Hindlimb muscle (tissue), 1 donor: ENCODE results near the gene ABCA6. TPM values are rescaled to one million over a fixed set of nuclear protein-coding genes. Genes with fewer than 3 reads are reported as not detected.
"Not testable (repeated sequence)": the region's sequence is repeated elsewhere in the genome, so short reads cannot be mapped to it uniquely, and the experiment has no call there.

Experiments used
- DNase-seq: peaks from one replicate; pipeline ENCODE4 v3.0.0-alpha.2; 2013
- polyA plus RNA-seq: library from polyadenylated mRNA; unstranded; fragments of 120-200 nt; gene quantifications from one replicate; pipeline ENCODE4 v1.2.1, GENCODE V29; 2013; ENCODE audit not compliant: insufficient read length

The ABCA6 gene, protein sequence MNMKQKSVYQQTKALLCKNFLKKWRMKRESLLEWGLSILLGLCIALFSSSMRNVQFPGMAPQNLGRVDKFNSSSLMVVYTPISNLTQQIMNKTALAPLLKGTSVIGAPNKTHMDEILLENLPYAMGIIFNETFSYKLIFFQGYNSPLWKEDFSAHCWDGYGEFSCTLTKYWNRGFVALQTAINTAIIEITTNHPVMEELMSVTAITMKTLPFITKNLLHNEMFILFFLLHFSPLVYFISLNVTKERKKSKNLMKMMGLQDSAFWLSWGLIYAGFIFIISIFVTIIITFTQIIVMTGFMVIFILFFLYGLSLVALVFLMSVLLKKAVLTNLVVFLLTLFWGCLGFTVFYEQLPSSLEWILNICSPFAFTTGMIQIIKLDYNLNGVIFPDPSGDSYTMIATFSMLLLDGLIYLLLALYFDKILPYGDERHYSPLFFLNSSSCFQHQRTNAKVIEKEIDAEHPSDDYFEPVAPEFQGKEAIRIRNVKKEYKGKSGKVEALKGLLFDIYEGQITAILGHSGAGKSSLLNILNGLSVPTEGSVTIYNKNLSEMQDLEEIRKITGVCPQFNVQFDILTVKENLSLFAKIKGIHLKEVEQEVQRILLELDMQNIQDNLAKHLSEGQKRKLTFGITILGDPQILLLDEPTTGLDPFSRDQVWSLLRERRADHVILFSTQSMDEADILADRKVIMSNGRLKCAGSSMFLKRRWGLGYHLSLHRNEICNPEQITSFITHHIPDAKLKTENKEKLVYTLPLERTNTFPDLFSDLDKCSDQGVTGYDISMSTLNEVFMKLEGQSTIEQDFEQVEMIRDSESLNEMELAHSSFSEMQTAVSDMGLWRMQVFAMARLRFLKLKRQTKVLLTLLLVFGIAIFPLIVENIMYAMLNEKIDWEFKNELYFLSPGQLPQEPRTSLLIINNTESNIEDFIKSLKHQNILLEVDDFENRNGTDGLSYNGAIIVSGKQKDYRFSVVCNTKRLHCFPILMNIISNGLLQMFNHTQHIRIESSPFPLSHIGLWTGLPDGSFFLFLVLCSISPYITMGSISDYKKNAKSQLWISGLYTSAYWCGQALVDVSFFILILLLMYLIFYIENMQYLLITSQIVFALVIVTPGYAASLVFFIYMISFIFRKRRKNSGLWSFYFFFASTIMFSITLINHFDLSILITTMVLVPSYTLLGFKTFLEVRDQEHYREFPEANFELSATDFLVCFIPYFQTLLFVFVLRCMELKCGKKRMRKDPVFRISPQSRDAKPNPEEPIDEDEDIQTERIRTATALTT (N-terminal part only)
- polyA plus RNA-seq = 12.0 TPM

DNA sequence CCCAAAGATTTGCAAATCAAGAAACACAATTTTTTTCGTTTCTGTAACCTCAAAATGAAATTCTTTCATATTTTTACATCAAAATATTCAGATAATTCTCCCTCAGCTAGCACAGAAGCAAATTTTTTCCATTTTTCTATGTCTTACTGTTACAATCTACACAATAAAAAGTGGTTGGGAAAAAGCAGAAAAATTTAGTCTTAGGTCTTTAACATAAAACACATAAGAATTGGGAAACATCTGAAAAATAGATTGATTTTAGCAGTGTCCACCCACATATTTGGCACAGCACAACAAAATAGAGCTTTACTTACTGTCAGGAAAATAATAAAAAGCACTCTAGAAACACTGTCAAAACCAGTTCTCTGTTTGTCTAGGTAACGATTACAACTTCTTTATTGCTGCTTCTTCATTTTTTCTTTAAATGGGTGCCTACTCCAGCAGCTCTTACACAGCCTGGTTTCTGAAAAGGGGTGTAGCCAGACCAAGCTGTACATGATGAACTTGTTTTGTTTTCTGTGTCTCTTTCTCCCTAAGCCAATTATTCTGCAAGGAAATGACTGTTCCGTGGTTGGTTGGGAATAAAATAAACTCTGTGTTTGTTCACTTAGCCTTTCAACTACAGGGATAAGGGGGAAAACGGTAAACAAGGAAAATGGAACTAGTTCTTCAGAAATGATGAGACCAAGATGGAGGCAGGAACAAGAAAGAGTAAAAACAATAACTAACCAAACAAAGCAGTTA lies at the start of gene ABCA6:
Gene ABCA6, minus strand, starts transcription at position 465 of the 744 bp plus-strand sequence. CDS start 1,192 bp downstream, outside the sequence.
- peak; percentile 68 for DNase-seq

DNA sequence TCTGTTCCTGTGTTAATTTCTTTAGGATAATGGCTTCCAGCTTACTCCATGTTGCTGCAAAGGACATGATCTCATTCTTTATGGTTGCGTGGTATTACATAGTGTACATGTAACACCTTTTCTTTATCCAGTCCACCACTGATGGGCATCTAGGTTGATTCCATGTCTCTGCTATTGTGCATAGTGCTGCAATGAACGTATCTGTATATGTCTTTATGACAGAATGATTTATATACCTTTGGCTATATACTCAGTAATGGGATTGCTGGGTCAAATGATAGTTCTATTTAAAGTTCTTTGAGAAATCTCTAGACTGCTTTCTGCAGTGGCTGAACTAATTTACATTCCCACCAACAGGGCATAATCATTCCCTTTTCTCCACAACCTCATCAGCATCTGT lies 47.1 kb upstream of the ABCA6 start:
- no peak for DNase-seq

DNA sequence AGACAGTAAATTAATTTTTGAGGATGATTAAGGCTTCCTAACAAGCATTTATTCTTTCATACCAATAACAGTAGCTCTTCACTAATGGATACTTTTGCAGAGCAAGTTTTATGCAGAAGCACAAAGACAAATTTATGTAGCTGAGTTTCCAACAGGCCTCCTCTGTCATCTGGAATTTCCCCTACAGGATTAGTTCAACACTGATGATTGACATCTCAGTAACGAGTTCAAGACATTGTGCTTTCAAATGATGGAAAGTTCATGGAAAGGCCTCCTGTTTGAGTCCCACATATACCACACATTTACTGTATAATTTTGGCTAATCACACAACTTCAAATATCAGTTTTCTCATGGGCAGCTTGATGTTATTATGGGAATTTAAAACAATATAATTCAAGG lies 46.4 kb upstream of the ABCA6 start:
- DNase-seq = no peak

DNA sequence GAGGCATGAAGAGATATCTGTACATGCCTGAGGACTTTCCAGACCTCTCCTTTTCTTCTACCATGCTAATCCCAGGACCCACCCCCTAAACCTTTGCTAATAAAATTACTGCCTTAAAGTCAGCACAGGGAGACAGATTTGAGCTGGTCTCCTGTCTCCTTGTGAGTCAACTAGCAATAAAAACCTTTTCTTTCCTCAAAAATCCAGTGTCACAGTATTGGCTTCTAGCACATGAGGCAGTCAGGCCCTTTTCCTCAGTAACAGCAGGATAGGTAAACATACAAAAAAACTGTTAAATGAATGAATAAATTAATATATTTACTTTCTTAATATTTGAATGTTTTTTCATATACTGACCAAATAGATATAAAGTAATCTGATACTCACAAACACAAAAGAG lies 45.6 kb upstream of the ABCA6 start:
- no peak for DNase-seq

DNA sequence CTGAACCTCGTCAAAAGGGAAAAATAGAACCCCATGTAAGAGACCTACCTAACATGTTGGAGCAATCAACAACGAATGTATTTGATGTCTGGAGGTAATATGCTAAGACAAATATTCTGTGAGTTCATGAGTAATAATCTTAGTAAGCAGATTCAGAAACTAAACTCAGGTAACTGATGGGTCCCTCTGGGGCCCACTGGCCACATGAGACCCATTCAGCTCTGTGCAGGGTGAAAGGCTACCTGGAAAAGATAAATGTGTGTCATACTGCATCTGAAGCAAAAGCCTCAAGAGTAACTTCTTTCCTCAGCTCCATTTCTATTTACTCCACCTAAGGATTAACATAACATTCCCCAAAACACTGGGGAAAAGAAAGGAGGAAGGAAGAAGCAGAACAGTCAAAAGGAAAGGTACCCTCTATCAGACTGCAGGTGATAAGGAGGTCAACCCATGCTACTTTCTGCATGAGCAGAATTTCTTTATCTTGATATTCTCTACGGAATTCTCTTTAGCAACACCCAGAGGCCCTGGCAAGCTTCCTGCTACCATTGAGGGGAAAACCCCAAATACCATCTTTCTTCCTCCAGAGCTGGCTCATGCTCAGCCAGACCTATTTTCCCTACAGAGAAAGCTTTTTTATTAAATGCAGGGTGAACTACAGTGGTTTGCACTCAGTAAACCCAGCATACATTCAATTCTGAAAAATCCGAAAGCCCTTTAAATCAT lies 37.7 kb upstream of the ABCA6 start:
- DNase-seq = no peak

DNA sequence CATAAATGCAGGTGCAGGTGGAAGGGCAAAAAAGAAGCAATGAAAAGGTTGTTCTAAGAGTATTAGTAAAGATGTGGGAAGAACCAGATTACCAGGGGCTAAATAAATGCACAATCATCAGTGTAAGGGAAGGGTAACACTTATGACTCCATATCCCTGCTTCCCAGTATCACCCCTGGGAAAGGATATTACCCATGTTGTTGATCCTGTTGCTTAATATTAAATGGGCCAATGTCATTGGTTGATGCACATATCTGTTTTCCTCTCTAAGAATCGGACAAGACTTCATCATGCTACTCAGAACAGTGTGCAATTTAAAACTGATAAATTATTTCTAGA lies 34.7 kb upstream of the ABCA6 start:
- DNase-seq = no peak

DNA sequence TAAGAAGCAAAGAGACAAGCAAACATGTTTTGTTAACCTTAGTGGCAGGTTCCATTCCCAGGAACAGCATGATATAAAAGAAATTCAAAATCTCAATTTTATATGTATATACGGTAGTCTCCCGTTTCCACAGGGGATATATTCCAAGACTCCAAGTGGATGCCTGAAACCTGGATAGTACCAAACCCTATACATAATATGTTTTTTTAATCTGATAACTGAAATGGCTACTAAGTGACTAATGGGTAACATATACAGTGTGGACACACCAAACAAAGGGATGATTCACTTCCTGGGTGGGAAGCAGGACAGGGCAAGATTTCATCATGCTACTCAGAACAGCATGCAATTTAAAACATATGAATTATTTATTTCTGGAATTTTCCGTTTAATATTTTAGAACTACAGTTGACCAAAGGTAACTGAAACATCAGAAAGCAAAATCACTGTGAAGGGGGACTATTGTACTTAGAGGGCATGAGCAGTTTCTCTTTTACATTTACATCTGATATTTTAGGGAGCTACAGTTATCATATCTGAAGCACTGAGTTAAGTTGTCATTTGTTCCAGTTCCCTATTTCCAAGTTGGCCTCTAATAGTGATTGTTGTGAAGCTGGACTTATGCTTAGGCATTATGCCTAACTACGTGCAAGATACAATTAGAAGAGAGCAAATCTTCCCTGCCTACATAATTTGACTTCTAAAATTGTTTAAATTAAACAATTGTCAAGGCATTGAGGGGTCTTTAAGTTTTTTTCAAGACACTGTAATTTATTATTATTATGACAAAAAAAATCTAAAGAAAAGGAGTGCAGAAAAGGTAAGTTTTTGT lies 34.1 kb upstream of the ABCA6 start:
- no peak for DNase-seq

DNA sequence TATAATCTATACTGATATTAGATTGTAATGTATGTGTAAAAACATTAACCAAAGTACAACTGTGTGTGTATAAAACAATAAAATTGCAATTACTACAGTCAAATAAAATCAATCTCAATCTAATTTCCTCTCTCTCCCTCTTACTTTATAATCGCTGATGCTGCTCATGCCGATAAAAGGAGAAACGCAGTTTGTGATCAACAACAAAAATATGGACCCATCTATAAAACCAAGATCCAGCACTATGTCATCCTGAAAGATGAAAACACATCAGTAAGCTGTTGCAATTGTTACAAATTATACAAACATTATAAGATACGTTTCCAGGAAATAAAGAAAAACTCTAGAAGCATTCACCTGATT lies 33.5 kb upstream of the ABCA6 start:
- no peak for DNase-seq

DNA sequence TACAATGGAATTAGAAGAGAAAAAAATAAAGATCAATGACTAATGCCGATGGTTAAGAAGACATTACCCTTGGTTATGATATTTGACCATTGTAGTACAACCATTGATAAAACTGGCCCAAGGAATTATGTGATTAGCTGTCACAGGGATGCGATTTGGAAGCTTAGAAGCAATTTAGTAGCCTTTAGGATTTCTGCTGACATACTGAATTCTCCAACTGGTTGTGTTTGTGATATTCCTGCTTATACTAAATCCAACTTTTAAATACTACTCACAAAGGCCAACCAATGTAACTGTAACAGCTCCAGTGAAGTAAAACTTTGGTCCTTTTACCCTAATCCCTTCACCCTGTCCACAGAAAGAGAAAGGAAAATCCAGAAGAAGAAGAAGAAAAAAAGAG lies 31.4 kb upstream of the ABCA6 start:
- DNase-seq = no peak

DNA sequence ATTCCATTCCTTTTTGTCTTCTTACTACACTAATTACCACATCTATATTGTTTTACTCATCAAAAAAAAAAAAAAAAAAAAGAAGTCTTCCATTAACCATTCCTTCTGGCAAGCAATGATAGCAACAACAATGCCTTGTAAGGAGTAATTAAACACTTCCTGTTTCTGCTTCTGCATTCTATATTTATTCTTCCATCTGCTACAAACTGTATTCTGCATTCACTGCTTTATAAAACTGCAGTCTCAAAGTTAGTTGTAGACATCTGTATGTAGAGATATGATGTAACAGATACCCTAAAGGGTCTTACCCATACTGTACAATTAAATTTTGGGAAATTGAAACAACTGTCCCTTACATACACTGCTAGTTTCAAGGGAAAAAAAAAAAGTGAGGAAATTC lies 28.7 kb upstream of the ABCA6 start:
- peak; percentile 7 for DNase-seq

DNA sequence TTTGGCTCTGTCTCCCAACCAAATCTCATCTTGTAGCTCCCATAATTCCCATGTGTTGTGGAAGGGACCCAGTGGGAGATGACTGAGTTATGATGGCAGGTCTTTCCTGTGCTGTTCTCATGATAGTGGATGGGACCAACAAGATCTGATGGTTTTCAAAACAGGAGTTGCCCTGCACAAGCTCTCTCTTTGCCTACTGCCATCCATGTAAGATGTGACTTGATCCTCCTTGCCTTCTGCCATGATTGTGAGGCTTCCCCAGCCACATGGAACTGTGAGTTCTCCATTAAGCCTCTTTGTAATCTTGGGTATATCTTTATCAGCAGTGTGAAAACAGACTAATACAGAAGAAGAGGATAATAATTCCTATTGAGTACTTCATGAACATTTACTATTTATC lies 26.9 kb upstream of the ABCA6 start:
- DNase-seq = not testable (repeated sequence)

DNA sequence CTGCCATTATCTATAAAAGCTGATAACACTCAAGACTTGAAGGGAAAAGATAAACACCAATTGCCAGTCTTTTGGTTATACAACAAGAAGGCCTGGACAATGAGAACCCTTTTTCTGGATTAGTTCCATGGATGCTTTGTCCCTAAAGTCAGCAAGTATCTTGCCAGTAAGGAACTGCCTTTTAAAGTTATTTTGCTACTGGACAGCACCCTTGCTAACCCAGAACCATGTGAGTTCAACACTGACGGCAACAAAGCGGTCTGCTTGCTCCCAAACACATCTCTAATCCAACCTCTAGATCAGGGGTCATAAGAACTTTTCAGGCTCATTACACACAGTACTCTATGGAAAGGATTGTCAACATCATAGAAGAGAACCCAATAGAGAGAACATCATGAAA lies 25.3 kb upstream of the ABCA6 start:
- DNase-seq = no peak

DNA sequence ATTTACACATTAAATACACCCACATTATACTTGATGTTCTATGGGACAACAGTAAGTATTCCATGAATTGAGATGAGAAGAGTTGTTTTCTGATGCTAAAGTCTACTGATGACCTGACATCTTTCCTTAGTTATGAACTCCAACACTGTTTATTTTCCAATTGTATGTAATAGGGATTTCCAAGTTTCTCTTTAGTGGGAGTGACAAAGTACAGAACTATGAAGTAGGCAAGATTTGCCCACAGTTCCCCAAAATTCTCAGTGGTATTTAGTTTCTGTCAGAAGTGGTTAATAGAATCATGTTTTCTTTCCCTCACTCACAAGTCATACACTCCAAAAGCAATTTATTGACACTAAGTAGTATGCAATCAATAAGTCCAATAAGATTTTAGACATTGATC lies 22.5 kb upstream of the ABCA6 start:
- no peak for DNase-seq

DNA sequence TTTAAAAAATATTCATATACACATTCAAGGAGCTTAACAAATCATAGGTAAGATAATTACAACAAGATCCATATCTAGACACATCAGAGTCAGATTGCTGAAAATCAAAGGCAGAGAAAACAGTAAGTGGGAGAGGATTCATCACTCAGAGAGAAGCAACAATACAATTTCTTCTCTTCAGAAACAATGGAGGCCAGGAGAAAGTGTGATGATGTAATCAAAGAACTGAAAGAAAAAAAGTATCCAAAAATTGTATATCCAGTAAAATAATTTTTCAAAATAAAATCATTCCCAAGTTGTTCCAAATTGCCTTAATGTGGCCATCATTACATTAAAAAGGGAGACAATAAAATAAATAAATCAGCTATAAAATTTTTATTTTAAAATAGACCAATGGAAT lies 17.7 kb upstream of the ABCA6 start:
- no peak for DNase-seq

DNA sequence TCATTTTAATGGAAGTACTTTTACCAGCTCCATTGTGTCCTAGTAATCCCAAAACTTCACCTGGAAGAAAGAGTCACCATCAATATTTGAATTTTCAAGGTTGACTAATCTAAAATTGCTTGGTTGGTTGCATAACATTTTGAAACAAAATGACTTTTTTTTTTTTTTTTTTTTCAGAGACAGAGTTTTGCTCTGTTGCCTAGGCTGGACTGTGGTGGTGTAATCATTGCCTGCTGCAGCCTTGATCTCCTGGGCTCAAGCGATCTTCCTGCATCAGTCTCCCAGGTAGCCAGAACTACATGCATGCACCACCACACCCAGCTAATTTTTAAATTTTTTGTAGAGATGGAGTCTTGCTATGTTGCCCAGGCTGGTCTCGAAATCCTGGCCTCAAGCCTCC lies 12.6 kb upstream of the ABCA6 start:
- no peak for DNase-seq

DNA sequence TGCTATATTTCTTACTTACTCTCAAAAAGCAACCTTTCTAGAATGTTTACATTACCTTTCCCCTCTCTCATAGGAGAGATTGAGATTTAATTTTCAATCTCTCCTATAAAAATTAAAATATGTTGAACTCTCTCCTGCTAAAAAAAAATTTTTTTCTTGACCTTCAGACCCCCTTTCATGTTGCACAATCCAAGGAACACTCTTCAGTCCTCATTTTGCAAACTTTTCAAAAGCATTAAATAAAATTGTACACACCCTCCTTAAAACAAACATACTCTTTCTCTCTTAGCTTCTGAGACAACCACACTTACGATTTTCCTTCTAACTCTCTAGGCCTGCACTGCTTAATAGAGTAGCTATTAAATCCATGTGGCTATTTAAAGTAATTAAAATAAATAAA lies 8.6 kb upstream of the ABCA6 start:
- DNase-seq = no peak

DNA sequence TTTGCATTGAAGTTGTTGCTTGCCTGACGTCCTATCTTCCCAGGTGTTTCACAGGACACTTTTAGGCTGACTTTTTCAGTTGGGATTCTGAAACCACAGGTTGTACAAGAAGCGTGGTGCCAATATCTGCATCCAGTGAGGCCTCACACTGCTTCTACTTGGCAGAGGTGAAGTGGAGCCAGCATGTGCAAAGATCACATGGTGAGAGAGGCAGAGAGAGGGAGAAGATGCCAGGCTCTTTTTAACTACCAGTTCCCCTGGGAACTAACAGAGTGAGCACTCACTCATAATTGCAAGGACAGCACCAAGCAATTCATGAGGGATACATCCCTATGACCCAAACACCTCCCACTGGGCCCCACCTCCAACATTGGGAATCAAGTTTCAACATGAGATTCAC lies 5.8 kb upstream of the ABCA6 start:
- no peak for DNase-seq

DNA sequence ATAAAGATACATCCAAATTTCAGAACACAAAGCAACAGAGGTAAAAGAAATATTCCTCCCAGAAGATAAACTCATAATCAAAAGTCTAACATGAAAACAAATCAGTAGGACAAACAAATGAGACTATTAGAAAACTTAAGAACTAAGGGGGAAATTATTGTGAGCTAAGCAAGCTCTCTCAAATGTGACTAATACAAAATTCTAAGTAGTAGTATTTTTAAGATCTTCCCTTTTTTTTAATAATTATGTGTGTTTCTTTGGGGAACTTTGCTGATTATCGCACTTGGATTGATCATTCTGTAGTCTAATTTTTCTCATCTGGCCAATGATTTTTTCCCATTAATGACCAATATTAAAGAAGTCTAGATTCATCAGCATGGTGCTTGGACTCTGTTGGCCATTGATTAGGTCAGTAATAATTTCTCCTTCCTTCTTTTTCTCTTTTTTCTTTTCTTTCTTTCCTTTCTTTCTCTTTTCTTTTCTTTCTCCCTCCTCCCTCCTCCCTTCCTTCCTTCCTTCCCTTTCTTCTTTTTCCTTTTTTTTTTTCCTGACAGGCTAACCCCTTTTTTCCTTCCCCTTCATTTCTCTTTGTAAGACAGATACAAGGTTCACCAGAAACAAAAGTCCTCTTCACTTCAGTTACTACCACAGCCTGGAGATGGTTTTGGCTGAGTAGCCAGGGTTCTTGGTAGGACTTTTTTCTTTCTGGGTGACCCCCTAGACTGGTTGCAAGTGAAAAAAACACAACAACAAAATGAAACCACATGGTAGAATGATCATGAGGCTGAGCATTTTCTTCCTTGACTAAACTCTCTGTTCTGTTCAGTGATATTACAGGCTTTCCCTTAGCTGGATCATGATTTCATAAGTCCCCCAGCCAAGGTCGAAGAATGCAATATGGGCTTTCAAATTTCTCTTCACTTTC lies 2.9 kb upstream of the ABCA6 start:
- no peak for DNase-seq

DNA sequence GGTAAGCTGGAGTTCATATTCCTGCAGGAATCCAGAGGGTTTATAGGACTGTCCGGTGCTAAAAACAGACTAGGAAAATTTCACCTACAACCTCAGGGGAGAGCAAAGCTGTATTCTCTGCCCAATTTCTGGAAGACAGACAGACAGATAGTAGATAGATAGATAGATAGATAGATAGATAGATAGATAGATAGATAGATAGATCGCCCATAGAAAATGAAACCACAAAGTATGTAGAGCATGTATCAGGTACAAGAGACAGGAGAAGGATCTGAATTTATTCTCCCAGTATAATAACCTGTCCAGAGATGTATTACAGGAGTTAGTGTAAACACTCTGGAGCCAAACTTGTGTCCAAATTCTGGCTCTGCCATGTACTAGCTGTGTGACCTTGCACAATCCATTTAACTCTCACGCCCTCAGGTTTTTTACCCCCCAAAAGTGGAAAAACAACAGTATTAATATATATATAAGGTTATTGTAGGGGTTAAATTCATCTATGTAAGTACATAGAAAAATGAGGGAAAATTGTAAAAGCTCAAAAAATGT lies 2.1 kb upstream of the ABCA6 start:
- no peak for DNase-seq
